Heart left ventricle (tissue), 13 donors: ENCODE data around the gene TMEM208.

Experiments
- POLR2A ChIP-seq, 2 donors: fragments of 450-650 bp; IDR thresholded peaks; one replicate each; pipeline ENCODE4 v1.6.1; 2017; ENCODE audit warnings: antibody characterized with exemption in 2 of 2, mild to moderate bottlenecking in 2 of 2, moderate library complexity in 2 of 2
- TF ChIP-seq, protein P1 (sequence below), 12 donors: fragments of 200-600 bp; sonication (generic) in 4 of 12; IDR thresholded peaks; one replicate each; pipeline versions ENCODE4 v1.5.0 to v1.8.0; 2018 to 2022; ENCODE audit warnings: antibody characterized with exemption in 12 of 12, mild to moderate bottlenecking in 5 of 12
- donor health status: ischemic (EF 13 %, LVEDD 7.1; RV severe dilation, severe dysfunction).
- donor health status: DM: no; HTN: yes; CAD: no.
- donor health status: DM: no; HTN: no; CAD: no.
- donor health status: ischemic (EF 25% LVEDD 6.9; RV normal size, moderate dysfunction).
- donor health status: ischemic (EF 25% LVEDD 5.7; RV mildly dilated, moderate dysfunction).
- donor health status: ischemic (EF 35%, LVEDD 5.7; RV mildly dilated, moderate dysfunction).
- donor health status: nonischemic (EF 11% LVEDD 7.7; RV severe dilation, severe dysfunction).
- donor health status: DM: yes; HTN: yes; CAD: no.
- donor health status: PGD.
- donor health status: ischemic (EF 29% LVEDD 5.4; RV normal size, mild dysfunction).
- donor health status: nonischemic (EF 23%, LVEDD 6.1; RV moderate dilation, normal function).

DNA sequence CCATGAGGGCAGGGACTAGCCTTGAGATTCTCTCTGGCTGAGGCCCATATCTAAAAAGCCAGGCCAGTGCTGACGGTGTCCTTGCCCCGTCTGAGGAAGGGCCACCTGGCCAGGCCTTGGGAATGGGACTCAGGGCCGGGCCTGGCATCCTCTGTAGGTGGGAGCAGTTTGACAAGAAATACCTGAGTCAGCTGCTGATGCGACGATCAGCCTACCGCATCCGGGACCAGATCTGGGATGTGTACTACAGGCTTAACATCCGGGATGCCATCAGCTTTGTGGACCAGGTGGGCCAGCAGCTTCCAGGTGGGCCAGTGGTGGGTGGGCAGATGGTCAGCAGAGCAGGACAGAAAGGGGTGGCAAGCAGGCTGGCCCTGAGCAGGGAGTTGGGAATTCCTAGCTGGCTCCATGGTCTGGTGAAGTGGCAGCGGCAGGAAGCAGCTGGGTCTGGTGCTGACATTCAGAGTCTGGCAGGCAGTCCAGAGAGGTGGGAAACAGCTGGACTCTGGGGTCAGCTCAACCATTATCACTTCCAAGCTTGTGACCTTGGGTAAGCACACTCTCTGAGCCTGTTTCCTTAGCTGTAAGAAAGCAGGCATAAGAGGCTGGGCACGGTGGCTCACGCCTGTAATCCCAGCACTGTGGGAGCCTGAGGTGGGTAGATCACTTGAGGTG, 31.4 kb downstream of the TMEM208 start:
- TF ChIP-seq, protein P1, sequence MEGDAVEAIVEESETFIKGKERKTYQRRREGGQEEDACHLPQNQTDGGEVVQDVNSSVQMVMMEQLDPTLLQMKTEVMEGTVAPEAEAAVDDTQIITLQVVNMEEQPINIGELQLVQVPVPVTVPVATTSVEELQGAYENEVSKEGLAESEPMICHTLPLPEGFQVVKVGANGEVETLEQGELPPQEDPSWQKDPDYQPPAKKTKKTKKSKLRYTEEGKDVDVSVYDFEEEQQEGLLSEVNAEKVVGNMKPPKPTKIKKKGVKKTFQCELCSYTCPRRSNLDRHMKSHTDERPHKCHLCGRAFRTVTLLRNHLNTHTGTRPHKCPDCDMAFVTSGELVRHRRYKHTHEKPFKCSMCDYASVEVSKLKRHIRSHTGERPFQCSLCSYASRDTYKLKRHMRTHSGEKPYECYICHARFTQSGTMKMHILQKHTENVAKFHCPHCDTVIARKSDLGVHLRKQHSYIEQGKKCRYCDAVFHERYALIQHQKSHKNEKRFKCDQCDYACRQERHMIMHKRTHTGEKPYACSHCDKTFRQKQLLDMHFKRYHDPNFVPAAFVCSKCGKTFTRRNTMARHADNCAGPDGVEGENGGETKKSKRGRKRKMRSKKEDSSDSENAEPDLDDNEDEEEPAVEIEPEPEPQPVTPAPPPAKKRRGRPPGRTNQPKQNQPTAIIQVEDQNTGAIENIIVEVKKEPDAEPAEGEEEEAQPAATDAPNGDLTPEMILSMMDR (IDR thresholded peaks at IDR 0.05) = no peak
- no peak for TF ChIP-seq POLR2A (IDR thresholded peaks at IDR 0.05)
